Astrocyte of the hippocampus (primary cell): ENCODE measurements around the gene WEE1.
"Not testable (repeated sequence)": the region's sequence is repeated elsewhere in the genome, so short reads cannot be mapped to it uniquely, and the experiment has no call there.

Experiments
- DNase-seq: peaks from one replicate; pipeline ENCODE4 v3.0.0; 2011; ENCODE audit warnings: low read depth, low spot score

Gene WEE1

DNA sequence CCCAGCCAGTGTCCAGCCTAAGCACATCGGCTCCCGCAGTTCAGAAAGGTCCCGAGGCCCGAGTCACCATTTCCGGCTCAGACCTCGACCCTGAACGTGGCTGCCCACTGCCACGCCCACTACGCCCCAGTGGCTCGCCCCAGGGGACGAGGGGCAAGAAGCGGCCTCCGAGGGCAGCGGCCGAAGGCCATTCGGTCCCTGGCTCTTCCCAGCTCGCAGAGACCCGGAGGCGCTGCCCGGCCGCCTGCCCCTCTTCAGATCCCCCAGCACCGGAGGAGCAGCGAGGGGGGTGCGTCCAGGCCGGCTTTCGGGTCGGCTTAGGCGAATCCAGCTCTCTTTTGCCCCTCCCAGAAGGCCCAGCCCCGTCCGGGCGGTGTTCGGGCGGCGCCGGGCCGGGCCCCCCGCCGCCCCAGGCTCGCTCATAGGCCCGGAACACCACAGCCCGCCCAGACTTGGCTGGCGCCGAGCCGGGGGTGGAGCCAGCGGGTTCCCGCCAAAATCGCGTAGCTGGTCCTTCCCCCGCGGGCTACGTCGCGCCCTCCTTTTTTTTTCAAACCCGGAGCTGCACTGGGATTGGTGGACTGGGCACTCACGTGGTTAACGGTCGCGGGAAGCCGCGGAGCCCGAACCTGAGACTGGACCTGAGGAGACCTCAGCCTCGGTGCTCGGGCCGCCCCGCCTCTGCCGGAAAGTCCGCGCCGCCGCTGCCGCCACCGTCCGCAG is at the start of gene WEE1:
Gene WEE1 (plus strand): TSS at position 619 of the 723 bp plus-strand sequence. CDS start 264 bp downstream, outside the sequence.
- DNase-seq = peak; percentile 100

DNA sequence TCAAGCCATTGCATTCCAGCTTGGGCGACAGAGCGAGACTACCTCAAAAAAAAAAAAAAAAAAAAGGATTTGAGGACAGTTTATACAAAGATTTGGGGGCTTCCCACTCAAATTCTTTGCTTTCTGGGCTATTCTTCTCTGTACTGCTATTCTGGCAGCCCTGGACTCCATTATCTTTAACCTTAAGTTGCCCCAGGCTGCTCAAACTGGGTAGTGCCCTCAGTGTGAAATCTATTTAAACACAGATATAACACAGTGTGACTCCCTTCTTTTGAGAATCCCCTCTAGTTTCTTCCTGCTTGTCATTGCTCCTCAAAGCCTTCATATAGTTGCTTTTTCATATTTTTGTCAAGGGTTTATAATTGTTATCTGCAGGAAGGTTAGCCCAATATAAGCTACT is 49.5 kb upstream of the WEE1 start:
- DNase-seq = no peak

GRCh38 chr11:9525116-9525515 is 48.4 kb upstream of the WEE1 start:
- DNase-seq = peak; percentile 51

DNA sequence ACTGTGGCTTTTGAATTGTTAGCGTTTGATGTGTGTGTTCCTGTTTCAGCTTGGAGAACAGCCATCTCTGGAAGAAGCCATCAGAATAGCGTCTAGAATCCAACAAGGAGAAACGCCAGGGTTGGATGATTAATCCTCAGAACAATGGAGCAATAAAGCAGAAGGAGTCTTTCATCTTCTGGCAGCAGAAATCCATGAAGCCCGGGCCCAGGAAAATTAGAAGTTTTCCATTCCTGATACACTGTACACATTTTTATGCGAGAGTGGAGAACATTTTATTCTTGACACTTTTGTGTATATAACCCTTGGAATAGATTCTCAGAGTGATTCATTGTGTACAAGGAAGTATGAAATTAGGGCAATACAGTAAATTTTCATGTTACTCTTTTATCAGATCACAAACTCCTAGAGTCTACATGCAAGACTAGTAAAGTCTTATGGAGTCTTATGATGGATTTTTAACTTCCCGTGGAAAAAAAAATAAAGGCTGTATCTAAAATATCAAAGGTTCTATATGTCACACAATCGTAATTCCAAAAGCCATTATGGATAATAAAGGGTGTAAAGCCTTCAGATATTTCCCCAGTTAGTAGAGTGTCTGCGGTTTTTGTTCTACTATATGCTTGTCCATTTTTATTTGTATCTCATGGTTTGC is 45.9 kb upstream of the WEE1 start:
- peak; percentile 95 for DNase-seq

DNA sequence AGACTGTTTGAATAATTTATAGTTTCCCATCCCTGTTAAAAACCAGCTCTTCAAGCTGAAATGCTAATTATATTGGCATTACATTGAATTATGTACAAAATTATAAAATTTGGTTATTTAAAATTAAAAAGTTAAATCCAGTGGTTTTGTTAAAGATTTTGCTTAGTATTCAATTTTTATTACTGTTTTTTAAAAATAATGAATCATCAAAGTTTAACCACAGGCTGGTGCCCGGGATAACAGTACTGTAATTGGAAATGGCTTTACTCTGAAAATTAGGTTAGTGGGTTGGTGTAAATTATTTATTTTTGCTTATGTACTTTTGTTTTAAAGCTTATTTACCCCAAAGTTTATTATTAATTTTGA is 45.4 kb upstream of the WEE1 start:
- DNase-seq = no peak

- DNase-seq = no peak
Observed at GRCh38 chr11:9528573-9529333, 44.7 kb upstream of the WEE1 start.

- DNase-seq = peak; percentile 55
Observed at GRCh38 chr11:9529334-9529650, 44.2 kb upstream of the WEE1 start.

GRCh38 chr11:9530020-9530621 is 43.3 kb upstream of the WEE1 start:
- DNase-seq = no peak

GRCh38 chr11:9530901-9531625 is 42.4 kb upstream of the WEE1 start:
- no peak for DNase-seq

DNA sequence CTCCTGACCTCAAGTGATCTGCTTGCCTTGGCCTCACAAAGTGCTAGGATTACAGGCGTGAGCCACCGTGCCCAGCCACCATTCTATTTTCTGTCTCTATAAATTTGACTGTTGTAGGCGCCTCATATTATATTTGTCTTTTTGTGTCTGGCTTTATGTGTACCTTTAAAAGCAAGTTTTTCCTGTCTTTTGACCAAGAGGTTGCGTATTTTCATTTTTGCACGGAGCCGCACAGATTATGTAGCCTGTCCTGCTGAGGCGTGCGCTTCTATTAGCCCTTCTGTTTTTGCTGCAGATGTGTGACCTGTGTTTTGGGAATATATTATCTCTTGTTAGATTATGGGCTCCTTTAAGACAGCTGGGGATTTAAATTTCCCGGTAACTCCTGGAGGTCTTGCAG is 40.4 kb upstream of the WEE1 start:
- no peak for DNase-seq

DNA sequence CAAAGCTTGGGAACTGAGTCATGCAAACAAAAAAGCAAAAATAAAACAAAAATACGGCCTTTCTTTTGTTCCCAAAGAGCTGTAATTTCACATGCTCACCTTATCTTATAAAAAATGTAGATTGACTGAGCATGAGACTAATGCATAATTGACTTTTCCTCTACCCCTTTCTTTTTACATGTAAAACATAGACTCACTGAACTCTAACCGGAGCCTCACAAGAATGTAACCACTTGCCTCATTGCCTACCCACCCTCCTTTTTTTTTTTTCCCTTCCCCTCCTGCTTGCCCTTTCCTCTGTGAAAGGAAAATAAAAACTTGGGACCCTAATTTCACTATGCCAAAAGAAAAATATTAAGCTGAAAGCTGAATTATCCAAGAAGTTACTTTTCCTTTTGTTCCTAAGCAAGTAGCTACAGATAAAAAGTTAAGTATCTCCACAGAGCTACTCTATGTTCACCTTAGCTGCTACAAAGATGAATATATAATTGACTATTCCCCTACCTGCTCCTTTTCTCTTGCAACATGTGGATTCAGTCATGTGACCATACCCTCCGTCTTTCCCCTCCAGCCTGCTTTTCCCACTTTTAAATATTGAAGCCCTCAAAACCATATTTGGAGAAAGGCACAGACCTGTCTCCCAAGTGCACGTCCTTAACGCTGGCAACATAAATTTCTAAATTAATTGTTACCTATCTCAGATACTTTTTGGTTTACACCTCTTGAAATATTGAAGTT is 39.6 kb upstream of the WEE1 start:
- DNase-seq = peak; percentile 78

GRCh38 chr11:9535189-9535781 is 38.2 kb upstream of the WEE1 start:
- DNase-seq = peak; percentile 65

- no peak for DNase-seq
Observed at GRCh38 chr11:9538548-9538947, 34.9 kb upstream of the WEE1 start.

DNA sequence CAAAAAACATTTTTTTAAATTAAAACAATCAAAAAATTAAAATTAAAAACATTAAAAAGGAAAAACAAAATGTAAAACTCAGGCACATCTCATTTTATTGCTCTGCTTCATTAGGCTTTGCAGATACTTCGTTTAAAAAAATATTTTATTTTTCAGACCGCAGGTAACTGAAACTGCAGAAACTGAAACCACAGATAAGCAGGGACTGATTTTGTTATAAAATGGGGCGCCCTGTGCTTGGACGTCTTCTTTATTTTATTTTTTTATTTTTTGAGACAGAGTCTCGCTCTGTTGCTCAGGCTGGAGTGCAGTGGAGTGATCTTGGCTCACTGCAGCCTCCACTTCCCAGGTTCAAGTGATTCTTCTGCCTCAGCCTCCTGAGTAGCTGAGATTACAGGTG is 24.3 kb upstream of the WEE1 start:
- DNase-seq = not testable (repeated sequence)

DNA sequence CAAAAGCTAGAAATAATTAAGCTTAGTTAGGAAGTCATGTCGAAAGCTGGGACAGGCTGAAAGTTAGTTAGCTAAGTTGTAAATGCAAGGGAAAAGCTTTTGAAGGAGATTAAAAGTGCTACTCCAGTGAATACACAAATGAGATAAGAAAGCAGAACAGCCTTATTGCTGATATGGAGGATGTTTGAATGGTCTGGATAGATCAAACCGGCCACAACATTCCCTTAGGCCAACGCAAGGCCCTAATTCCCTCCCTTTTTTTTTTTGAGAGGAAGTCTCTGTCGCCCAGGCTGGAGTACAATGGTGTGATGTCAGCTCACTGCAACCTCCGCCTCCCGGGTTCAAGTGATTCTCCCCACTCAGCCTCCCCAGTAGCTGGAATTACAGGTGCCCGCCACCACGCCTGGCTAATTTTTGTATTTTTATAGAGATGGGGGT is 23.3 kb upstream of the WEE1 start:
- no peak for DNase-seq

DNA sequence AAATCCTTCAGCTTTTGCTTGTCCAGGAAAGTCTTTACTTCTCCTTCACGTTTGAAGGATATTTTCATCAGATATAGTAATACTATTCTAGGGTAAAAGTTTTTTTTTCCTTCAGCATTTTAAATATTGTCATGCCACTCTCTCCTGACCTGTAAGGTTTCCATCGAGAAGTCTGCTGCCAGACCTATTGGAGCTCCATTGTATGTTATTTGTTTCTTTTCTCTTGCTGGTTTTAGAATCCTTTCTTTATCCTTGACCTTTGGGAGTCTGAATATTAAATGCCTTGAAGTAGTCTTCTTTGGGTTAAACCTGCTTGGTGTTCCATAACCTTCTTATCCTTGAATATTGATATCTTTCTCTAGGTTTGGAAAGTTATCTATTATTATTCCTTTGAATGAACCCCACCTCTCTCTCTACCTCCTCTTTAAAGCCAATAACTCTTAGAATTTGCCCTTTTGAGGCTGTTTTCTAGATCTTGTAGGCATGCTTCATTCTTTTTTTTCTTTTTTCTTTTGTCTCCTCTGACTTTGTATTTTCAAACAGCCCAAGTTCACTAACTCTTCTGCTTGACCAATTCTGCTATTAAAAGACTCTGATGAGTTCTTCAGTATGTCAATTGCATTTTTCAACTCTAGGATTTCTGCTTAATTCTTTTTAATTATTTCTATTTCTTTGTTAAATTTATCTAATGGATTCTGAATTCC is 12.0 kb upstream of the WEE1 start:
- DNase-seq = no peak

DNA sequence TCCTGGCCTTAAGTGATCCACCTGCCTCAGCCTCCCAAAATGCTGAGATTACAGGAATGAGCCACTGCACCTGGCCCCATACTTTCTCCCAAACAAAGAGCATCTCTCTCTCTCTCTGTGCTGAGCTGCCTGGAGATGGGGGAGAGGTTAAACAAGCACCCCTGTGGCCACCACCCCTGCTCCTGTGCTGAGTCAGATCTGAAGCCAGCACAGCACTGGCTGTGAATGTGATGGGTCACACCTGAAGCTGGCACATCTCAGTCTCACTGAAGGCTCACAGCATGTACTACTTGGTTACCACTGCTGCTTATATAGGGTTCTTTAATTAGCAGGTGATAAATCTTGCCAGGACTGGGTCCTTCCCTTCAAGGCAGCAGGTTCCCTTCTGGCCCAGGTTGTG is 10.8 kb upstream of the WEE1 start:
- DNase-seq = peak; percentile 5

DNA sequence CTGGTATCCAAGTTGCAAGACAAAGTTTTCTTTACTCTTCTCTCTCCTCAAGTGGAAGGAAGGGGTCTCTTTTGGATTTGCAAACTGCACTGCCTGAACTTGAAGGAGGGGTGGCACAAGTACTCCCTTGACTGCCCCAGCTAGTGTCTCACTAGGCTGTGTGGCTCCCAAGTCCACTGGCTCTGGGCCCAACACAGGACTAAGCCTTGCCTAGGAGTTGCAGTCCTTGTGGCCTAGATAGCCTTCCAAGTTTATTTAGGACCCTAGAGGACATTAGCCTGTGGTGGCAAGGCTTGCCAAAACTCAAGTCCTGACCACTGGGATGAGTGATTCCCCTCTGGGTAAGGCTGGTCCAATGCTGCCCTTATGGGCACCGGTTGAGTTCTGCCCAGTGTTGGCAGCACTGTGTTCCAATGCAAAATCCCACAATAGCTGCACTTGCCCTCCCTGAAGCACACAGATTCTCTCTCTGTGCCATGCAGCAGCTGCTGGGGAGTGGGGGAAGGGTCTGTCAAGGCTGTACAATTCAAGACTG is 10.2 kb upstream of the WEE1 start:
- peak; percentile 4 for DNase-seq

GRCh38 chr11:9565822-9566560 is 7.5 kb upstream of the WEE1 start:
- peak; percentile 99 for DNase-seq
